A549 (cell line): ENCODE measurements around the gene PRDM2. TPM values are rescaled to one million over a fixed set of nuclear protein-coding genes. Genes with fewer than 3 reads are reported as not detected.

Source experiments
- ATAC-seq, 2 experiments: fragments of 200-7000 bp in 1 of 2; fragments of >200 bp in 1 of 2; cut with Nextera tagmentation in 1 of 2; cut with Tn5 transposase in 1 of 2; 3 replicates each; pipeline versions ENCODE4 v1.8.0 to v1.9.1; 2018 to 2020; ENCODE audit warnings: mild to moderate bottlenecking in 1 of 2, moderate library complexity in 1 of 2
- CTCF ChIA-PET: fragments of 300-600 bp; sonication (Branson Sonifier 250); formaldehyde crosslinking; extraction: SDS; loops from one replicate; lab custom pipeline; 2021; ENCODE audit warnings: antibody characterized with exemption, inconsistent platforms; lab: Yijun Ruan, JAX
- POLR2A ChIA-PET: fragments of 350-600 bp; formaldehyde crosslinking; extraction: SDS; loops from one replicate; lab custom pipeline; 2021; ENCODE audit warnings: antibody characterized with exemption, inconsistent platforms; lab: Yijun Ruan, JAX
- DNase-seq, 2 experiments: peaks; one replicate each; pipeline versions ENCODE4 v3.0.0 to v3.0.0-alpha.2; 2011 to 2016; ENCODE audit warnings: low read depth in 1 of 2, low spot score in 1 of 2
- FAIRE-seq: peaks from 2 replicates; lab custom pipeline; 2011; peaks lifted over from hg19 to GRCh38; lab: Jason Lieb, UNC
- H3K27ac ChIP-seq, 2 experiments: fragments of >200 bp; sonication (Bioruptor Twin); formaldehyde crosslinking; 3 replicates each; pipeline ENCODE4 v1.5.1; 2016 to 2017
- H3K4me1 ChIP-seq: fragments of >200 bp; sonication (Bioruptor Twin); formaldehyde crosslinking; 3 replicates; pipeline ENCODE4 v1.6.1; 2016
- H3K4me2 ChIP-seq: fragments of >200 bp; sonication (Bioruptor Twin); formaldehyde crosslinking; 3 replicates; pipeline ENCODE4 v1.6.1; 2016
- H3K4me3 ChIP-seq: fragments of >200 bp; sonication (Bioruptor Twin); formaldehyde crosslinking; 3 replicates; pipeline ENCODE4 v1.5.1; 2016
- H3K9me3 ChIP-seq: fragments of >200 bp; sonication (Bioruptor Twin); formaldehyde crosslinking; 3 replicates; pipeline ENCODE4 v1.6.1; 2016
- BHLHE40 ChIP-seq: IDR thresholded peaks from 2 replicates; pipeline ENCODE4 v1.6.1; 2012; ENCODE audit warnings: low read depth, low read length, inconsistent platforms
- CBX8 ChIP-seq: fragments of 200-600 bp; sonication (generic); IDR thresholded peaks from 2 replicates; pipeline ENCODE4 v1.6.1; 2016
- CHD2 ChIP-seq: fragments of 150-350 bp; IDR thresholded peaks from 2 replicates; pipeline ENCODE4 v1.6.1; 2014; ENCODE audit warnings: low read length; ENCODE audit not compliant: partially characterized antibody
- EHF ChIP-seq: fragments of 250-450 bp; sonication (Bioruptor Pico); IDR thresholded peaks from 2 replicates; pipeline ENCODE4 v1.5.0; 2020; ENCODE audit warnings: mild to moderate bottlenecking
- EHMT2 ChIP-seq: fragments of 200-600 bp; sonication (generic); IDR thresholded peaks from 2 replicates; pipeline ENCODE4 v1.6.1; 2016; ENCODE audit warnings: antibody characterized with exemption, low read depth, mild to moderate bottlenecking, moderate library complexity
- EP300 ChIP-seq, 2 experiments: fragments of >200 bp; sonication (Bioruptor Twin); formaldehyde crosslinking; IDR thresholded peaks; 2 replicates in 1 of 2; 3 replicates in 1 of 2; pipeline ENCODE4 v1.6.1; 2016 to 2017
- ESRRA ChIP-seq: fragments of 150-350 bp; IDR thresholded peaks from 2 replicates; pipeline ENCODE4 v1.6.1; 2014; ENCODE audit warnings: mild to moderate bottlenecking, low read length, borderline replicate concordance
- FOSB ChIP-seq: fragments of 250-450 bp; sonication (Bioruptor Pico); IDR thresholded peaks from 2 replicates; pipeline ENCODE4 v1.5.0; 2020; ENCODE audit warnings: mild to moderate bottlenecking, moderate library complexity
- FOSL2 ChIP-seq, 2 experiments: fragments of 450-650 bp in 1 of 2; fragments of >200 bp in 1 of 2; sonication (Bioruptor Twin) in 1 of 2; formaldehyde crosslinking; IDR thresholded peaks; 2 replicates each; pipeline versions ENCODE4 v1.5.0 to v1.6.1; 2016 to 2020; ENCODE audit warnings: mild to moderate bottlenecking in 1 of 2, moderate library complexity in 1 of 2
- FOXS1 ChIP-seq: fragments of 250-450 bp; sonication (Bioruptor Pico); IDR thresholded peaks from 2 replicates; pipeline ENCODE4 v1.5.0; 2020; ENCODE audit warnings: mild to moderate bottlenecking, moderate library complexity
- GATA3 ChIP-seq: IDR thresholded peaks from 2 replicates; pipeline ENCODE4 v1.6.1; 2012; ENCODE audit warnings: borderline replicate concordance
- HEYL ChIP-seq: fragments of 250-450 bp; sonication (Bioruptor Pico); IDR thresholded peaks from 2 replicates; pipeline ENCODE4 v1.8.0; 2021; ENCODE audit warnings: mild to moderate bottlenecking, moderate library complexity
- JUN ChIP-seq, 2 experiments: fragments of >200 bp; sonication (Bioruptor Twin); formaldehyde crosslinking; IDR thresholded peaks; 2 replicates in 1 of 2; 3 replicates in 1 of 2; pipeline ENCODE4 v1.6.1; 2016 to 2017
- JUNB ChIP-seq: fragments of >200 bp; sonication (Bioruptor Twin); formaldehyde crosslinking; IDR thresholded peaks from 2 replicates; pipeline ENCODE4 v1.6.1; 2016
- KDM1A ChIP-seq: fragments of 200-600 bp; sonication (generic); IDR thresholded peaks from 2 replicates; pipeline ENCODE4 v1.6.1; 2016; ENCODE audit warnings: low read depth, mild to moderate bottlenecking
- MAFK ChIP-seq: fragments of 450-650 bp; IDR thresholded peaks from 2 replicates; pipeline ENCODE4 v1.6.1; 2014; ENCODE audit not compliant: partially characterized antibody
- MAZ ChIP-seq: fragments of 150-350 bp; IDR thresholded peaks from 2 replicates; pipeline ENCODE4 v1.6.1; 2014; ENCODE audit warnings: antibody characterized with exemption, low read depth, low read length, borderline replicate concordance
- MYC ChIP-seq: IDR thresholded peaks from 2 replicates; pipeline ENCODE4 v1.6.1; 2012; ENCODE audit warnings: mild to moderate bottlenecking, inconsistent platforms, low read length, improper control_type of control experiment, borderline replicate concordance
- PHF8 ChIP-seq: fragments of 200-600 bp; sonication (generic); IDR thresholded peaks from 2 replicates; pipeline ENCODE4 v1.6.1; 2016; ENCODE audit warnings: low read depth, mild to moderate bottlenecking, antibody characterized with exemption, moderate library complexity, borderline replicate concordance
- POLR2A ChIP-seq: IDR thresholded peaks from 2 replicates; pipeline ENCODE4 v1.6.1; 2012; ENCODE audit warnings: mild to moderate bottlenecking, low read length
- POLR2AphosphoS2 ChIP-seq: conservative IDR thresholded peaks from 2 replicates; pipeline ENCODE4 v1.6.1; 2012; ENCODE audit warnings: low read length, improper control_type of control experiment, inconsistent platforms
- RNF2 ChIP-seq: fragments of 200-600 bp; sonication (generic); IDR thresholded peaks from 2 replicates; pipeline ENCODE4 v1.6.1; 2016; ENCODE audit warnings: low read depth, mild to moderate bottlenecking, antibody characterized with exemption, moderate library complexity, borderline replicate concordance
- SMC3 ChIP-seq: fragments of >200 bp; sonication (Bioruptor Twin); formaldehyde crosslinking; IDR thresholded peaks from 3 replicates; pipeline ENCODE4 v1.6.1; 2018; ENCODE audit warnings: inconsistent platforms
- TFCP2L1 ChIP-seq: fragments of 250-450 bp; sonication (Bioruptor Pico); IDR thresholded peaks from 2 replicates; pipeline ENCODE4 v1.5.0; 2021; ENCODE audit warnings: mild to moderate bottlenecking
- ZC3H11A ChIP-seq: fragments of 450-650 bp; IDR thresholded peaks from 2 replicates; pipeline ENCODE4 v1.6.1; 2014; ENCODE audit warnings: antibody characterized with exemption, mild to moderate bottlenecking
- ZSCAN20 ChIP-seq: fragments of 250-450 bp; sonication (Bioruptor Pico); IDR thresholded peaks from 2 replicates; pipeline ENCODE4 v1.8.0; 2022; ENCODE audit warnings: mild to moderate bottlenecking, moderate library complexity
- WGBS: methylation state at CpG from one replicate; pipeline ENCODE4 v1.1.6; 2017; ENCODE audit errors: missing lambda C conversion rate; 5-methylcytosine and 5-hydroxymethylcytosine counted together
- polyA plus RNA-seq, 4 experiments: library from polyadenylated mRNA; depleted of rRNA in 3 of 4; stranded (reverse); fragments of >200 nt; fragmentation: RNase III in 1 of 4; extraction: RNeasy Plus Mini Kit Qiagen cat#74134 plus additional on column Dnase treatment in 1 of 4; gene quantifications; 2 replicates in 3 of 4; 3 replicates in 1 of 4; pipeline ENCODE4 v1.2.3, GENCODE V29; 2011 to 2017
- TF ChIP-seq, protein P1 (sequence below): IDR thresholded peaks from 2 replicates; pipeline ENCODE4 v1.6.1; 2012; ENCODE audit warnings: low read depth, borderline replicate concordance
- TF ChIP-seq, protein P2 (sequence below): fragments of >200 bp; sonication (Bioruptor Twin); formaldehyde crosslinking; IDR thresholded peaks from 3 replicates; pipeline ENCODE4 v1.5.1; 2016
- TF ChIP-seq, protein P3 (sequence below): IDR thresholded peaks from 2 replicates; pipeline ENCODE4 v1.6.1; 2012
- TF ChIP-seq, protein P4 (sequence below): fragments of 150-350 bp; IDR thresholded peaks from 2 replicates; pipeline ENCODE4 v1.6.1; 2014; ENCODE audit warnings: low read depth, mild to moderate bottlenecking, low read length

The PRDM2 gene
- polyA plus RNA-seq, 2 of the 4 experiments (the other 2 are of a cell fraction), result 7.9 to 8.4 TPM

DNA sequence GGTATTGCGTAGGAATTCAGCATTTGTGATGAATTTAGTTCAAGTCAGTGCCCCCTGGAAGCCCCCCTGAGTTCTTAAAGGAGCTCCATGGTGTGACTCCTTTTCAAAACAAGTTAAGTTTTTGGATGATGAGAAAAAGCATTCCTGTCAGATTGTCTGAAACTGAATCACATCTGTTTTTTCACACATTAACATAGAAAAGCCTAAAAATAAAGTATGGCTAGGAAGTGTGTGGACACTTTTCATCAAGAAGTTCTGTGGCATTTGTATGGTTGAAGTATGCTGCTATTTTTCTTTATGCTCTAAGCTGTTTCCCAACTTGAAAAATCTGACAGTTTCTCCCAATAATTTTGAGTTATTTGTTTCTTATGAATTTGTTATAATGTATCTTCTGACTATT lies 33.7 kb downstream of the PRDM2 start:
- Histone ChIP-seq H3K4me3 (no peak overlapping the region), H3K4me1 (no peaks in the 10 kb centered on the region)
- CTCF ChIA-PET, result no interaction called here
- FAIRE-seq, result no peak
- TF ChIP-seq BHLHE40 (no peak), EP300 (IDR thresholded peaks at IDR 0.05) (no peak), ZC3H11A (no peak), MAFK (no peak), EHF (no peak), POLR2AphosphoS2 (no peak), FOXS1 (CRISPR knock-in tag) (no peak), MAZ (no peak), MYC (no peak), JUNB (no peak), RNF2 (no peak), CHD2 (no peak), JUN (IDR thresholded peaks at IDR 0.05) (no peak), KDM1A (no peak), EHMT2 (no peak), SMC3 (no peak), ESRRA (no peak), FOSB (no peak)
- TF ChIP-seq, protein P1, sequence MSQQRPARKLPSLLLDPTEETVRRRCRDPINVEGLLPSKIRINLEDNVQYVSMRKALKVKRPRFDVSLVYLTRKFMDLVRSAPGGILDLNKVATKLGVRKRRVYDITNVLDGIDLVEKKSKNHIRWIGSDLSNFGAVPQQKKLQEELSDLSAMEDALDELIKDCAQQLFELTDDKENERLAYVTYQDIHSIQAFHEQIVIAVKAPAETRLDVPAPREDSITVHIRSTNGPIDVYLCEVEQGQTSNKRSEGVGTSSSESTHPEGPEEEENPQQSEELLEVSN, result no peak
- TF ChIP-seq, all 56 proteins: peak for 0
- ATAC-seq (no peak), DNase-seq (no peak)
- Histone ChIP-seq H3K9me3 (no peaks in the 10 kb centered on the region), H3K4me2 (no peak overlapping the region), H3K27ac (no peak overlapping the region)
- 92% methylated on average over 1 of the region's 1 CpG for WGBS
- POLR2A ChIA-PET, result no interaction called here

DNA sequence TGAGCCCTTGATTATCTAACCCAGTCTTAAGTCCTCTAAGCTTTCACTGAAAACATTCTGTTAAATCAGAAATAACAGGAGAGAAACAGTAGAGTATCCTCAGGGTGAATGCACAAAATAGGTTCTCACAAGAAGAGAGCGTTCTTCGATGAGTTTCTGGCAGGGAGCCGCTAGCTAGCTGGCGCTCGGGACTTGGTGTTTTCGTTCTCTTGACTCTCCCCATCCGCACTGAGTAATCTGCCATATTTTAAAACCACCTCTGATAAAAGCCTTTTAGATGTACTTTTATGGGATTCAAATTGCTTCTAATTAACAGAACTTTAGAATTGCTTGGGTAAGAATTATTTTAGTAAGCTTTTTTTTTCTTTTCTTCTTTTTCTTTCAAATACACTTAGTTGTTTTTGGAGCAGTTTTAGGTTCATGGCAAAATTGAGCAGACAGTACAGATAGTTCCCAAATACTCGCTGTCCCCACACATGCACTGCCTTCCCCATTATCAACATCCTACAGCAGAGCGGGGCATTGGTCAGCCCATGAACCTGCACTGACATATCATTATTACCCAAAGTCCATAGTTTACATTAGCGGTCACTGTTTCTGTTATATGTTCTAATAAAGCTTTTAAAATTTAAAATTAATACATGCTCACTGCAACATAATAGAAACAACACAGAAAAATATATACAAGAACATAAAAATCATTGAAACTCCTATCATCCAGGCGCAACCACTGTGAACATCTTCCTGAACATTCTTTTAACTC lies 35.4 kb downstream of the PRDM2 start:
- FAIRE-seq, result no peak
- 98% methylated on average over 11 of the region's 11 CpGs for WGBS
- DNase-seq, result no peak

DNA sequence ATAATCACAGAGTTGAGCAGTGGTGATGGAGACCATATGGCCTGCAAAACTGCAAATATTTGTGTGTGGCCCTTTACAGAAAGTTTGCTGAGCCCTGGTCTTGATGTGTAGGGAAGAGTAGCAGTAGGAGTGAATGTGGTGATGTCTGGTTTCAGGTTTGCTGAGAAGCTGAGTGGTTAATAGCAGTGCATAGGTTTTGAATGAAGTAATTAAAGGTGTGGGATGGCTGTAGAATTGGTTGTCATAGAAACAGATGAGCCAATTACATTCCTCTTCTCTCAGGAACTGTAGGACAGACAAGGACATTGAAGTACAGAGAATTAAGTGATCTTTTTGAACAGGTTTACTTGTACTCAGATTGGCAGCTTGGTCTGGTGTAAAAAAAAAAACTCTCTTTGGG lies 37.4 kb downstream of the PRDM2 start:
- Histone ChIP-seq H3K27ac (no peak overlapping the region), H3K9me3 (no peaks in the 10 kb centered on the region), H3K4me3 (no peak overlapping the region), H3K4me2 (no peak overlapping the region), H3K4me1 (no peaks in the 10 kb centered on the region)
- ChIA-PET CTCF (no interaction called here), POLR2A (no interaction called here)
- DNase-seq, result no peak
- ATAC-seq, result no peak
- FAIRE-seq, result no peak
- TF ChIP-seq ZSCAN20 (CRISPR knock-in tag) (no peak), PHF8 (no peak), CBX8 (no peak), EHMT2 (no peak), POLR2A (no peak), HEYL (CRISPR knock-in tag) (no peak), GATA3 (no peak), EHF (no peak), FOSL2 (IDR thresholded peaks at IDR 0.05) (no peak), FOSL2 (CRISPR knock-in tag; IDR thresholded peaks at IDR 0.05) (no peak)
- TF ChIP-seq, protein P2, sequence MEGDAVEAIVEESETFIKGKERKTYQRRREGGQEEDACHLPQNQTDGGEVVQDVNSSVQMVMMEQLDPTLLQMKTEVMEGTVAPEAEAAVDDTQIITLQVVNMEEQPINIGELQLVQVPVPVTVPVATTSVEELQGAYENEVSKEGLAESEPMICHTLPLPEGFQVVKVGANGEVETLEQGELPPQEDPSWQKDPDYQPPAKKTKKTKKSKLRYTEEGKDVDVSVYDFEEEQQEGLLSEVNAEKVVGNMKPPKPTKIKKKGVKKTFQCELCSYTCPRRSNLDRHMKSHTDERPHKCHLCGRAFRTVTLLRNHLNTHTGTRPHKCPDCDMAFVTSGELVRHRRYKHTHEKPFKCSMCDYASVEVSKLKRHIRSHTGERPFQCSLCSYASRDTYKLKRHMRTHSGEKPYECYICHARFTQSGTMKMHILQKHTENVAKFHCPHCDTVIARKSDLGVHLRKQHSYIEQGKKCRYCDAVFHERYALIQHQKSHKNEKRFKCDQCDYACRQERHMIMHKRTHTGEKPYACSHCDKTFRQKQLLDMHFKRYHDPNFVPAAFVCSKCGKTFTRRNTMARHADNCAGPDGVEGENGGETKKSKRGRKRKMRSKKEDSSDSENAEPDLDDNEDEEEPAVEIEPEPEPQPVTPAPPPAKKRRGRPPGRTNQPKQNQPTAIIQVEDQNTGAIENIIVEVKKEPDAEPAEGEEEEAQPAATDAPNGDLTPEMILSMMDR, result no peak
- TF ChIP-seq, protein P3, sequence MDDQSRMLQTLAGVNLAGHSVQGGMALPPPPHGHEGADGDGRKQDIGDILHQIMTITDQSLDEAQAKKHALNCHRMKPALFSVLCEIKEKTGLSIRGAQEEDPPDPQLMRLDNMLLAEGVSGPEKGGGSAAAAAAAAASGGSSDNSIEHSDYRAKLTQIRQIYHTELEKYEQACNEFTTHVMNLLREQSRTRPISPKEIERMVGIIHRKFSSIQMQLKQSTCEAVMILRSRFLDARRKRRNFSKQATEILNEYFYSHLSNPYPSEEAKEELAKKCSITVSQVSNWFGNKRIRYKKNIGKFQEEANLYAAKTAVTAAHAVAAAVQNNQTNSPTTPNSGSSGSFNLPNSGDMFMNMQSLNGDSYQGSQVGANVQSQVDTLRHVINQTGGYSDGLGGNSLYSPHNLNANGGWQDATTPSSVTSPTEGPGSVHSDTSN, result no peak

More for the DNA sequence above, 35.4 kb downstream of the PRDM2 start:
- Histone ChIP-seq H3K9me3 (no peaks in the 10 kb centered on the region), H3K4me1 (no peaks in the 10 kb centered on the region), H3K27ac (no peak overlapping the region)
- ATAC-seq, result no peak
- POLR2A ChIA-PET, result no interaction called here
- CTCF ChIA-PET, result interaction anchor here (1.4 to 1.7 kb wide), 2 partner anchors 10 to 14 kb away, joined by 3 to 7 read pairs; no protein-coding TSS in a partner anchor
- no peak for TF ChIP-seq TFCP2L1 (CRISPR knock-in tag)
- TF ChIP-seq, protein P4, sequence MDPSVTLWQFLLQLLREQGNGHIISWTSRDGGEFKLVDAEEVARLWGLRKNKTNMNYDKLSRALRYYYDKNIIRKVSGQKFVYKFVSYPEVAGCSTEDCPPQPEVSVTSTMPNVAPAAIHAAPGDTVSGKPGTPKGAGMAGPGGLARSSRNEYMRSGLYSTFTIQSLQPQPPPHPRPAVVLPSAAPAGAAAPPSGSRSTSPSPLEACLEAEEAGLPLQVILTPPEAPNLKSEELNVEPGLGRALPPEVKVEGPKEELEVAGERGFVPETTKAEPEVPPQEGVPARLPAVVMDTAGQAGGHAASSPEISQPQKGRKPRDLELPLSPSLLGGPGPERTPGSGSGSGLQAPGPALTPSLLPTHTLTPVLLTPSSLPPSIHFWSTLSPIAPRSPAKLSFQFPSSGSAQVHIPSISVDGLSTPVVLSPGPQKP, result no peak
- TF ChIP-seq FOXS1 (CRISPR knock-in tag), result no peak
- TF ChIP-seq, all 56 proteins: peak for 0
- Histone ChIP-seq H3K4me3 (no peak overlapping the region), H3K4me2 (no peak overlapping the region)
